NCI-H774 (cell line): ENCODE results near the gene CABP2.
"Not testable (repeated sequence)": the region's sequence is repeated elsewhere in the genome, so short reads cannot be mapped to it uniquely, and the experiment has no call there.

Experiments
- DNase-seq: peaks from one replicate; lab custom pipeline; 2025; lab: John Stamatoyannopoulos, UW

Gene CABP2

DNA sequence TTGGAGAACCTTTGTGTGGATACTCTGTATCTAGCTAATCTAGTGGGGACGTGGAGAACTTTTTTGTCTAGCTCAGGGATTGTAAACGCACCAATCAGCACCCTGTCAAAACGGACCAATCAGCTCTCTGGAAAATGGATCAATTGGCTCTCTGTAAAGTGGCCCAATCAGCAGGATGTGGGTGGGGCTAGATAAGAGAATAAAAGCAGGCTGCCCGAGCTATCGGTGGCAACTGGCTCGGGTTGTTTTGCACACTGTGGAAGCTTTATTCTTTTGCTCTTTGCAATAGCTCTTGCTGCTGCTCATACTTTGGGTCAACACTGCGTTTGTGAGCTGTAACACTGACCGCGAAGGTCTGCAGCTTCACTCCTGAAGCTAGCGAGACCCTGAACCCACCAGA, 46.6 kb downstream of the CABP2 start:
- not testable (repeated sequence) for DNase-seq

DNA sequence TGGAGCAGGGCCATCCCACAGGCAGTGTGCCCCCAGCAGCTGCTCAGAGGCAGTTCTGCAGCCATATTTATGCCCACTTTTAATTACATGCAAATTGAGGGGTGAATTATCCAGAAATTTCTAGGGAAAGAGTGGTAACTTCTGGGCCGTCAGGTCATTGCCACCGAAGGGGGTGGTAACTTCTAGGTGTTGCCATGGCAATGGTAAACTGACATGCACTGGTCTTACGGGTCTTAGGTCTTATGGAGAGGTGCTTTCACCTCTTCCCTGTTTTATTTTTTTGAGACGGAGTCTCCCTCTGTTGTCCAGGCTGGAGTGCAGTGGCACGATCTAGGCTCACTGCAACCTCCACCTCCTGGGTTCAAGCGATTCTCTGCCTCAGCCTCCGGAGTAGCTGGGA, 50.4 kb downstream of the CABP2 start:
- no peak for DNase-seq

DNA sequence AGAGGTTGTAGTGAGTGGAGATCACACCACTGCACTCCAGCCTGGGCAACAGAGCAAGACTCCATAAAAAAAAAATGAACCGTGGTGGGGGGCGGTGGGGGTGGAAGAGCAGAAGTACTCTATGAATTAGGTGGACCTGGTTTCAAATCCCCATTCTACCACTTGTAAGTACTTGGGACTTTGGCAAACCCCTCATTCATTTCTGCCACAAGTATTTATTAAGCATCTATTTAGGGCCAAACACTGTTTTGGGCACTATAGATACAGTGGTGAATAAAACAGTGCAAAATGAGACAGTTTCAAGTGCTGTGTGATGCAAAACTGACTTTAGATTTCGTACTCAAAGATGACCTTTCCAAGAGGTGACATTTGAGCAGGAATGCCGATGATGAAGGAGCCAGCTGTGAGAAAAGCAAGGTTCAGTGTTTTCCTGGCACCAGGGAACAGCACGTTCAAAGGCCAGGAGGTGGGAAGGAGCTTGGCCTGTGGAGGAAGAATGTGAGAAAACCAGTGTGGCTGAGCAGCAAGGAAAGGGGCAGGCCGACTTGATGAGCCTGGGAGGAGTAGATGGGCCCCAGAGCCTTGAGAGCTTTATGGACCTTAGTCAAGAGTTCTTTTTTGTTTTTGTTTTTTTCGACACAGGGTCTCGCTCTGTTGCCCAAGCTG, 52.8 kb downstream of the CABP2 start:
- DNase-seq: no peak

GRCh38 chr11:67469508-67469811, 53.8 kb downstream of the CABP2 start:
- no peak for DNase-seq
